Neural progenitor cell (in vitro differentiated cells): ENCODE data around the gene KRTAP10-5. TPM values are rescaled to one million over a fixed set of nuclear protein-coding genes. Genes with fewer than 3 reads are reported as not detected.

Experiments used
- DNase-seq: peaks from one replicate; pipeline ENCODE4 v3.0.0-alpha.2; 2016; ENCODE audit warnings: low spot score
- H2AFZ ChIP-seq: fragments of 200-600 bp; sonication (generic); replicated peaks from 2 replicates; pipeline ENCODE4 v1.6.1; 2016; ENCODE audit warnings: antibody characterized with exemption
- H3F3A ChIP-seq: fragments of 200-600 bp; sonication (generic); 2 replicates; pipeline ENCODE4 v1.6.1; 2016; ENCODE audit warnings: antibody characterized with exemption, low read depth
- H3K27ac ChIP-seq: fragments of 200-600 bp; sonication (generic); 2 replicates; pipeline ENCODE4 v1.5.1; 2016; ENCODE audit warnings: mild to moderate bottlenecking
- H3K27me3 ChIP-seq: fragments of 200-600 bp; sonication (generic); 2 replicates; pipeline ENCODE4 v1.6.1; 2016; ENCODE audit warnings: mild to moderate bottlenecking, moderate library complexity
- H3K36me3 ChIP-seq: fragments of 200-600 bp; sonication (generic); 2 replicates; pipeline ENCODE4 v1.5.1; 2016
- H3K4me1 ChIP-seq: fragments of 200-600 bp; sonication (generic); 2 replicates; pipeline ENCODE4 v1.6.1; 2016; ENCODE audit warnings: mixed run types
- H3K4me2 ChIP-seq: fragments of 200-600 bp; sonication (generic); 2 replicates; pipeline ENCODE4 v1.6.1; 2016
- H3K4me3 ChIP-seq: fragments of 200-600 bp; sonication (generic); 2 replicates; pipeline ENCODE4 v1.5.1; 2016
- H3K79me2 ChIP-seq: fragments of 200-600 bp; sonication (generic); 2 replicates; pipeline ENCODE4 v1.6.1; 2016; ENCODE audit warnings: low read depth
- H3K9ac ChIP-seq: fragments of 200-600 bp; sonication (generic); 2 replicates; pipeline ENCODE4 v1.6.1; 2016
- H3K9me3 ChIP-seq: fragments of 200-600 bp; sonication (generic); 2 replicates; pipeline ENCODE4 v1.5.1; 2016; ENCODE audit warnings: low read depth
- H4K20me1 ChIP-seq: fragments of 200-600 bp; sonication (generic); 2 replicates; pipeline ENCODE4 v1.6.1; 2016; ENCODE audit warnings: low read depth
- H3K27ac Mint-ChIP-seq: 3 replicates; pipeline ENCODE4 v1.8.0; 2021; ENCODE audit warnings: mixed read lengths
- H3K27me3 Mint-ChIP-seq: 2 replicates; pipeline ENCODE4 v1.8.0; 2022; ENCODE audit warnings: low read depth, mild to moderate bottlenecking, inconsistent platforms, moderate library complexity, mixed read lengths; ENCODE audit not compliant: insufficient read depth
- H3K36me3 Mint-ChIP-seq: 3 replicates; pipeline ENCODE4 v1.8.0; 2021; ENCODE audit warnings: mixed read lengths
- H3K4me1 Mint-ChIP-seq: 3 replicates; pipeline ENCODE4 v1.8.0; 2021; ENCODE audit warnings: mixed read lengths
- H3K4me3 Mint-ChIP-seq: 3 replicates; pipeline ENCODE4 v1.8.0; 2021; ENCODE audit warnings: mild to moderate bottlenecking, moderate library complexity, mixed read lengths
- H3K9me3 Mint-ChIP-seq: 3 replicates; pipeline ENCODE4 v1.8.0; 2020; ENCODE audit warnings: mixed read lengths
- CTCF ChIP-seq: fragments of 200-600 bp; sonication (generic); IDR thresholded peaks from 2 replicates; pipeline ENCODE4 v1.5.1; 2017; ENCODE audit warnings: antibody characterized with exemption, mild to moderate bottlenecking
- EZH2 ChIP-seq: fragments of 200-600 bp; sonication (generic); IDR thresholded peaks from 2 replicates; pipeline ENCODE4 v1.6.1; 2017; ENCODE audit warnings: antibody characterized with exemption, mild to moderate bottlenecking, moderate library complexity
- EZH2phosphoT487 ChIP-seq: fragments of 200-600 bp; sonication (generic); IDR thresholded peaks from 2 replicates; pipeline ENCODE4 v1.6.1; 2017; ENCODE audit warnings: antibody characterized with exemption
- total RNA-seq: library from RNA; depleted of rRNA; stranded (reverse); fragments of >200 nt; gene quantifications from 2 replicates; pipeline ENCODE4 v1.2.3, GENCODE V29; 2015; ENCODE audit warnings: low replicate concordance

Gene KRTAP10-5
- total RNA-seq, 1 donor from 2014 or later = not detected

- no peaks in the 10 kb centered on the region for H3K36me3 ChIP-seq
- no peaks in the 10 kb centered on the region for H3K9me3 ChIP-seq
- TF ChIP-seq EZH2 = no peak
- no peak for TF ChIP-seq EZH2phosphoT487
- TF ChIP-seq CTCF = no peak
- no peak overlapping the region for H3K4me3 ChIP-seq
- H3K9me3 Mint-ChIP-seq = peaks cover 17% of the 10 kb centered on the region
- H3K4me1 ChIP-seq = no peaks in the 10 kb centered on the region
- no peaks in the 10 kb centered on the region for H3K79me2 ChIP-seq
- no peak overlapping the region for H3K9ac ChIP-seq
- DNase-seq = no peak
- no peak overlapping the region for H3K4me3 Mint-ChIP-seq
- no peaks in the 10 kb centered on the region for H3F3A ChIP-seq
- H3K27ac ChIP-seq = no peak overlapping the region
- no peak overlapping the region for H3K4me2 ChIP-seq
- H3K27me3 Mint-ChIP-seq = peaks cover 6% of the 10 kb centered on the region
- no peaks in the 10 kb centered on the region for H3K36me3 Mint-ChIP-seq
- H3K27me3 ChIP-seq = no peaks in the 10 kb centered on the region
- no peaks in the 10 kb centered on the region for H3K4me1 Mint-ChIP-seq
- H4K20me1 ChIP-seq = no peaks in the 10 kb centered on the region
- no peak overlapping the region for H2AFZ ChIP-seq
- H3K27ac Mint-ChIP-seq = no peak overlapping the region
Observed at GRCh38 chr21:44567481-44568171, 12.8 kb downstream of the KRTAP10-5 start.

- Histone ChIP-seq H3K9me3 (no peaks in the 10 kb centered on the region), H3K36me3 (no peaks in the 10 kb centered on the region), H3K4me1 (no peaks in the 10 kb centered on the region), H3K4me2 (no peak overlapping the region), H4K20me1 (no peaks in the 10 kb centered on the region), H3K79me2 (no peaks in the 10 kb centered on the region), H3K9ac (no peak overlapping the region), H2AFZ (no peak overlapping the region), H3F3A (no peaks in the 10 kb centered on the region), H3K4me3 (no peak overlapping the region), H3K27me3 (no peaks in the 10 kb centered on the region), H3K27ac (no peak overlapping the region)
- peaks cover 2% of the 10 kb centered on the region for H3K27me3 Mint-ChIP-seq
- no peaks in the 10 kb centered on the region for H3K36me3 Mint-ChIP-seq
- no peaks in the 10 kb centered on the region for H3K4me1 Mint-ChIP-seq
- peaks cover 12% of the 10 kb centered on the region for H3K9me3 Mint-ChIP-seq
- H3K4me3 Mint-ChIP-seq = no peak overlapping the region
- DNase-seq = no peak
- TF ChIP-seq EZH2phosphoT487 (no peak), CTCF (no peak), EZH2 (no peak)
- no peak overlapping the region for H3K27ac Mint-ChIP-seq
Observed at GRCh38 chr21:44566403-44566802, 14.0 kb downstream of the KRTAP10-5 start.

GRCh38 chr21:44564886-44565598 lies 15.4 kb downstream of the KRTAP10-5 start:
- no peaks in the 10 kb centered on the region for H3K36me3 Mint-ChIP-seq
- no peak for DNase-seq
- Histone ChIP-seq H3K27ac (no peak overlapping the region), H3K36me3 (no peaks in the 10 kb centered on the region), H2AFZ (no peak overlapping the region), H3K4me1 (no peaks in the 10 kb centered on the region), H3K79me2 (no peaks in the 10 kb centered on the region), H3K27me3 (no peaks in the 10 kb centered on the region), H3K4me3 (no peak overlapping the region), H3K4me2 (no peak overlapping the region), H3F3A (no peaks in the 10 kb centered on the region), H3K9ac (no peak overlapping the region), H4K20me1 (no peaks in the 10 kb centered on the region), H3K9me3 (no peaks in the 10 kb centered on the region)
- TF ChIP-seq EZH2 = no peak
- H3K27ac Mint-ChIP-seq = no peak overlapping the region
- peaks cover 2% of the 10 kb centered on the region for H3K27me3 Mint-ChIP-seq
- no peak overlapping the region for H3K4me3 Mint-ChIP-seq
- no peaks in the 10 kb centered on the region for H3K4me1 Mint-ChIP-seq
- H3K9me3 Mint-ChIP-seq = peaks cover 4% of the 10 kb centered on the region

- H3K4me3 ChIP-seq = no peak overlapping the region
- Mint-ChIP-seq H3K27me3 (peaks cover 2% of the 10 kb centered on the region), H3K27ac (no peak overlapping the region), H3K9me3 (peaks cover 4% of the 10 kb centered on the region), H3K4me1 (no peaks in the 10 kb centered on the region), H3K4me3 (no peak overlapping the region), H3K36me3 (no peaks in the 10 kb centered on the region)
- H3K4me2 ChIP-seq = no peak overlapping the region
- H3K27ac ChIP-seq = no peak overlapping the region
- no peaks in the 10 kb centered on the region for H3F3A ChIP-seq
- DNase-seq = no peak
- no peak overlapping the region for H3K9ac ChIP-seq
- H3K27me3 ChIP-seq = no peaks in the 10 kb centered on the region
- no peaks in the 10 kb centered on the region for H4K20me1 ChIP-seq
- TF ChIP-seq EZH2 = no peak
- TF ChIP-seq CTCF = no peak
- TF ChIP-seq EZH2phosphoT487 = no peak
- H3K79me2 ChIP-seq = no peaks in the 10 kb centered on the region
- no peaks in the 10 kb centered on the region for H3K36me3 ChIP-seq
- no peaks in the 10 kb centered on the region for H3K9me3 ChIP-seq
- H2AFZ ChIP-seq = no peak overlapping the region
- H3K4me1 ChIP-seq = no peaks in the 10 kb centered on the region
Observed at GRCh38 chr21:44564099-44564498, 16.3 kb downstream of the KRTAP10-5 start.
